Nephron (organoid): ENCODE results near the gene SELENOV.

Source experiments
- H3K27ac Mint-ChIP-seq, 3 experiments: 2 replicates each; pipeline ENCODE4 v1.8.0; 2020; ENCODE audit warnings: mixed read lengths in 3 of 3, mild to moderate bottlenecking in 2 of 3, moderate library complexity in 1 of 3
- H3K27me3 Mint-ChIP-seq: 2 replicates; pipeline ENCODE4 v1.8.0; 2021; ENCODE audit warnings: low read depth, mild to moderate bottlenecking, moderate library complexity, mixed read lengths
- H3K36me3 Mint-ChIP-seq: 2 replicates; pipeline ENCODE4 v1.8.0; 2020; ENCODE audit warnings: low read depth, mixed read lengths
- H3K4me1 Mint-ChIP-seq: 2 replicates; pipeline ENCODE4 v1.8.0; 2020; ENCODE audit warnings: mixed read lengths
- H3K4me3 Mint-ChIP-seq, 3 experiments: 2 replicates each; pipeline ENCODE4 v1.8.0; 2020; ENCODE audit warnings: mild to moderate bottlenecking in 3 of 3, mixed read lengths in 3 of 3, moderate library complexity in 2 of 3
- H3K9me3 Mint-ChIP-seq: 2 replicates; pipeline ENCODE4 v1.8.0; 2020; ENCODE audit warnings: mixed read lengths
- CTCF ChIP-seq, 3 experiments: fragments of 200-600 bp; sonication (generic); IDR thresholded peaks; one replicate each; pipeline ENCODE4 v1.5.0; 2021; ENCODE audit warnings: antibody characterized with exemption in 3 of 3; ENCODE audit not compliant: unreplicated experiment in 3 of 3

SELENOV gene

GRCh38 chr19:39508629-39509028, 6.3 kb upstream of the SELENOV start:
- no peaks in the 10 kb centered on the region for H3K36me3 Mint-ChIP-seq
- H3K27ac Mint-ChIP-seq: no peak overlapping the region
- H3K9me3 Mint-ChIP-seq: no peaks in the 10 kb centered on the region
- H3K4me1 Mint-ChIP-seq: peaks cover 6% of the 10 kb centered on the region
- TF ChIP-seq CTCF (IDR thresholded peaks at IDR 0.05; ENCODE audit: unreplicated experiment in 3 of 3): no peak
- H3K4me3 Mint-ChIP-seq: peak overlapping the region in 2 of 3 experiments; percentile 14 to 73
- H3K27me3 Mint-ChIP-seq: peaks cover 70% of the 10 kb centered on the region

DNA sequence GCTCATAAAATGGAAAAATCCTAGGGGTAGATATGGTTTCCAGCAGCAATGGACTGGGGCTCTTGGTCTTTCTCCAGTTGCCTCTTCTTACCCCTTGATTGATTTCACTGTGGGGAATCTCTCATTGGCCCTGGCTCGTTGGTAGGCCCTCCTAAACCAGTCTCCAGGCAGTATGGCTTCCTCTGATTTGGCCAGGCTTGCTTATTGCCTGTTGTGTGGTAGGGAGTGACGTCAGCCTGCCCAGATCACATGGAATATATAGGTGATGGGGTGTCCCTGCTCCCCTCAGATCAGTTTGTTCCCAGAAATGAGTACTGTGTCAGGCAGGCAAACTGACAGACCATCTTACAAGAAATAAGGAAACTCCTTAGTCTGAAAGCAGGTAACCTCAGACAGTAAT, 5.7 kb upstream of the SELENOV start:
- no peaks in the 10 kb centered on the region for H3K9me3 Mint-ChIP-seq
- peaks cover 70% of the 10 kb centered on the region for H3K27me3 Mint-ChIP-seq
- H3K36me3 Mint-ChIP-seq: no peaks in the 10 kb centered on the region
- H3K27ac Mint-ChIP-seq: no peak overlapping the region
- H3K4me1 Mint-ChIP-seq: peaks cover 6% of the 10 kb centered on the region
- H3K4me3 Mint-ChIP-seq: peak overlapping the region; percentile 15 to 60 (median 31)
- no peak for TF ChIP-seq CTCF (IDR thresholded peaks at IDR 0.05; ENCODE audit: unreplicated experiment in 3 of 3)

DNA sequence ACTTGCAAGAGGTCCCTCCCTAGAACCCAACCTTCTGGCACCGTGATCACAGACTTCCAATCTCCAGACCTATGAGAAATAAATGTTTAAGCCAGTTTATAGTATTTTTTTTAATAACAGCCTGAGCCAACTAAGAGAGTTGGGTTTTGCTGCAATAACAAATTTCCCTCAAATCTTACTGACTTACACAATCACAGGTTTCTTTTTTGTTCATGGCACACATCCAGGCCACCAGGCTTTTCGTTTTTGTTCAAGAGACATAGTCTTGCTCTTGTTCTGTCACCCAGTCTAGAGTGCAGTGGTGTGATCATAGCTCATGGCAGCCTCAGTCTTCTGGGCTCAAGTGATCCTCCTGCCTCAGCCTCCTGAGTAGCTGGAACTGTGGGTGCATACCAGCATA, 2.0 kb upstream of the SELENOV start:
- peaks cover 2% of the 10 kb centered on the region for H3K4me1 Mint-ChIP-seq
- no peak overlapping the region for H3K27ac Mint-ChIP-seq
- H3K9me3 Mint-ChIP-seq: no peaks in the 10 kb centered on the region
- no peaks in the 10 kb centered on the region for H3K36me3 Mint-ChIP-seq
- H3K4me3 Mint-ChIP-seq: no peak overlapping the region
- TF ChIP-seq CTCF (IDR thresholded peaks at IDR 0.05; ENCODE audit: unreplicated experiment in 3 of 3): no peak
- H3K27me3 Mint-ChIP-seq: peaks cover 76% of the 10 kb centered on the region

GRCh38 chr19:39515551-39516191, 732 bp downstream of the SELENOV start:
- peak overlapping the region in 2 of 3 experiments; percentile 38 to 48 for H3K27ac Mint-ChIP-seq

GRCh38 chr19:39516270-39516669, 1.3 kb downstream of the SELENOV start:
- TF ChIP-seq CTCF (IDR thresholded peaks at IDR 0.05; ENCODE audit: unreplicated experiment in 3 of 3): no peak
- no peaks in the 10 kb centered on the region for H3K4me1 Mint-ChIP-seq
- H3K9me3 Mint-ChIP-seq: no peaks in the 10 kb centered on the region
- no peaks in the 10 kb centered on the region for H3K36me3 Mint-ChIP-seq
- peaks cover 71% of the 10 kb centered on the region for H3K27me3 Mint-ChIP-seq
- H3K27ac Mint-ChIP-seq: peak overlapping the region in 2 of 3 experiments; percentile 38 to 48
- H3K4me3 Mint-ChIP-seq: peak overlapping the region; percentile 83 to 84 (median 83)

More at GRCh38 chr19:39515551-39516191, 732 bp downstream of the SELENOV start:
- Mint-ChIP-seq H3K9me3 (no peaks in the 10 kb centered on the region), H3K27me3 (peaks cover 71% of the 10 kb centered on the region), H3K4me1 (no peaks in the 10 kb centered on the region), H3K4me3 (peak overlapping the region; percentile 83 to 84 (median 83)), H3K36me3 (no peaks in the 10 kb centered on the region)
- no peak for TF ChIP-seq CTCF (IDR thresholded peaks at IDR 0.05; ENCODE audit: unreplicated experiment in 3 of 3)

DNA sequence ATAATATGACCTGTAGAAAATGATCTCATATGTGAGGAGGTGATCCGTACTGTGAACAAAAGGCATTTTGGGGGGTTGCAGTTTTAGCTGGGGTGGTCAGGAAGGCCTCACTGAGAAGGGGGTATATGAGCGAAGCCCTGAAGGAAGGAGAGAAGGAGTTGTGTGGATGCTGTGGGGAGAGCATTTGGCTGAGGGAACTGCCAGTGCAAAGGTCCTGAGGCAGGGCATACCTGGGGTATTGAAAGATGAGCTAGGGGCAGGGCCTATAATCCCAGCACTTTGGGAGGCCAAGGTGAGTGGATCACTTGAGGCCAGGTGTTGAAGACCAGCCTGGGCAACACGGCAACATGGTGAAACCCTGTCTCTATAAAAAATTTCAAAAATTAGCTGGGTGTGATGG, 2.5 kb downstream of the SELENOV start:
- H3K4me3 Mint-ChIP-seq: peak overlapping the region; percentile 59 to 83 (median 69)
- H3K9me3 Mint-ChIP-seq: no peaks in the 10 kb centered on the region
- TF ChIP-seq CTCF (IDR thresholded peaks at IDR 0.05; ENCODE audit: unreplicated experiment in 3 of 3): no peak
- H3K36me3 Mint-ChIP-seq: no peaks in the 10 kb centered on the region
- H3K4me1 Mint-ChIP-seq: no peaks in the 10 kb centered on the region
- peak overlapping the region in 1 of 3 experiments; percentile 41 for H3K27ac Mint-ChIP-seq
- H3K27me3 Mint-ChIP-seq: peaks cover 65% of the 10 kb centered on the region
